ENCODE measurements around the gene AP1AR. TPM values are rescaled to one million over a fixed set of nuclear protein-coding genes. Genes with fewer than 3 reads are reported as not detected.
"Not testable (repeated sequence)": the region's sequence is repeated elsewhere in the genome, so short reads cannot be mapped to it uniquely, and the experiment has no call there.

Gene AP1AR
- total RNA-seq, 1 donor from 2014 or later: 31.0 TPM

DNA sequence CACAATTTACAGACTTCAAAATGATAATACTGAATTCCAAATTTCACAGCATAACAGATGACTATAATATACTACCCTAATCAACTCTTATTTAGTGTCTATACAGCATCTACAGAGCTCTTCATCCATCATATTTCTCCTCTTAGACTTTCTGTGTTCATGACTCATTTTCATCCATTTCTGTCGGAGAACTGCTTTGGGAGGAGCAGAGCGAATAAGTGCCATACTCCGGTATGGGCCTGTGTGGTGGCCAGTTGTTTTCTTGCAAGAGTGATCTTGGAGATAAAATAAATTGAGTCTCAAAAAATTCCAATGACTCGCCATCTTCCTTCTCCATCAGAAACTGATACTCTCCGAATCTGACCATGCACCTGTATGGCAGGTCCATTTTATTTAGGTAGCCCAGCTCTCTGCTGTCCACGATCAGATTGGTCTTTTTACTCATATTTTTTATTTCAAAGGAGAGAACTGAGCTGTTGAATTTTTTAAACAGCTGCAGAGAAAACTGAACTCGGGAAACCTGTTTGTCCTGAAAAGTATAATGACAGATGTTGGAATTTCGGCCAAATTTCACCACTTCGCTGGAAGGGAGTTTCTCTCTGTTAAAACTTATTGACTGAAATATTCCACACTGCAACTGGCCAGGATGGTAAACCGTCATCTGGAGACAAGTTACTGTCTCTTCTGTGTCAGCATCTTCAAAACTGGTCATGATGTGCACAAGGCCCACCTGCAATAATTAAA, 46.3 kb downstream of the AP1AR start:
- Histone ChIP-seq H3K4me3 (ENCODE audit: low read depth, low read length) (no peak overlapping the region), H3K36me3 (ENCODE audit: control insufficient read depth, insufficient read depth, low read length) (no peaks in the 10 kb centered on the region)
- DNase-seq (ENCODE audit: low read depth): no peak

DNA sequence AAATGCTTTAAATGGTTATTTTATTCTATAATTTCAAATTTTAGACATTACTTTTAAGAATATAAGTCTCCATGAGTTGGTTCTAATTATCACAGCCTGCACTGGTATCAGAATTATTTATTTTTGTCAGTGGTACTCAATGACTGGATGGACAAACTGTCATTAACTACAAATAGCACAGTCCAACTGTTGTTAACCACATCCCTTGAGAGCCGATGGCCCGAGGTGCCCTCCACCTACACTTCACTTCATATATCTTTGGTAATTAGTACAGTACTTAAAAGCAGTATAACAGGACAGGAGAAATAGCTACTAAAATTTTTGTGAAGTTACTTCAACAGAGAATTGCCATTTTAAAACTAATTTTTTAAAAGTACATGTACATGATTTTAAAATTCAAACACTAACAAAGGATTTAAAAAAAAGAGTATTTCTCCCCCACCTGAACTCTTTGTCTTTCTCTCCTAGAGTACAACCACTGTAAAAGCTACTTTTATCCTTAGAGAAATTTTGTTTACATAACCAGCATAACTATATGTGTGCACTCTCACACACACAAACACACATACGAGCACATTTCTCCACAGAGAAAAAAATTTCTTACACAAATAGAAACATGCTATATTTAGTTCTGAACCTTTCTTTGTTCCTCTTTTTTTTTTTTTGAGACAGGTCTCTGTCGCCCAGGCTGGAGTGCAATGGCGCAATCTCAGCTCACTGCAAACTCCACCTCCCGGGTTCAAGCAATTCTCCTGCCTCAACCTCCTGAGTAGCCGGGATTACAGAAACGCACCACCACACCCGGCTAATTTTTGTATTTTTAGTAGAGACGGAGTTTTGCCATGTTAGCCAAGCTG, 47.7 kb downstream of the AP1AR start:
- H3K27me3 ChIP-seq (ENCODE audit: control insufficient read depth, insufficient read depth, low read length): no peaks in the 10 kb centered on the region
- H3K36me3 ChIP-seq (ENCODE audit: control insufficient read depth, insufficient read depth, low read length): no peaks in the 10 kb centered on the region
- no peak for TF ChIP-seq CTCF (IDR thresholded peaks at IDR 0.05; ENCODE audit: insufficient read depth, low read length, poor library complexity, severe bottlenecking)
- no peak overlapping the region for H3K4me3 ChIP-seq (ENCODE audit: low read depth, low read length)
- no peak for DNase-seq (ENCODE audit: low read depth)

More for the DNA sequence above, 46.3 kb downstream of the AP1AR start:
- TF ChIP-seq CTCF (IDR thresholded peaks at IDR 0.05; ENCODE audit: insufficient read depth, low read length, poor library complexity, severe bottlenecking): no peak
- H3K27me3 ChIP-seq (ENCODE audit: control insufficient read depth, insufficient read depth, low read length): no peaks in the 10 kb centered on the region

GRCh38 chr4:112279882-112280315, 48.3 kb downstream of the AP1AR start:
- TF ChIP-seq CTCF (IDR thresholded peaks at IDR 0.05; ENCODE audit: insufficient read depth, low read length, poor library complexity, severe bottlenecking): no peak
- no peaks in the 10 kb centered on the region for H3K36me3 ChIP-seq (ENCODE audit: control insufficient read depth, insufficient read depth, low read length)
- DNase-seq (ENCODE audit: low read depth): no peak
- H3K4me3 ChIP-seq (ENCODE audit: low read depth, low read length): no peak overlapping the region
- H3K27me3 ChIP-seq (ENCODE audit: control insufficient read depth, insufficient read depth, low read length): no peaks in the 10 kb centered on the region

- H3K4me3 ChIP-seq (ENCODE audit: low read depth, low read length): no peak overlapping the region
- no peak for TF ChIP-seq CTCF (IDR thresholded peaks at IDR 0.05; ENCODE audit: insufficient read depth, low read length, poor library complexity, severe bottlenecking)
- H3K36me3 ChIP-seq (ENCODE audit: control insufficient read depth, insufficient read depth, low read length): no peaks in the 10 kb centered on the region
- no peaks in the 10 kb centered on the region for H3K27me3 ChIP-seq (ENCODE audit: control insufficient read depth, insufficient read depth, low read length)
- no peak for DNase-seq (ENCODE audit: low read depth)
These were observed 48.9 kb downstream of the AP1AR start for GRCh38 chr4:112280386-112281056.

GRCh38 chr4:112281895-112282398, 50.4 kb downstream of the AP1AR start:
- not testable (repeated sequence) for DNase-seq (ENCODE audit: low read depth); H3K27me3 ChIP-seq (ENCODE audit: control insufficient read depth, insufficient read depth, low read length); H3K4me3 ChIP-seq (ENCODE audit: low read depth, low read length); H3K36me3 ChIP-seq (ENCODE audit: control insufficient read depth, insufficient read depth, low read length)
